HepG2 (cell line): ENCODE results near the gene TTC16.

Experiments used
- CTCF ChIP-seq: sonication (generic); formaldehyde crosslinking; IDR thresholded peaks from 2 replicates; pipeline ENCODE4 v1.5.0; 2020; ENCODE audit warnings: mild to moderate bottlenecking, missing genetic modification reagents, moderate library complexity
- JUND ChIP-seq: sonication (generic); formaldehyde crosslinking; IDR thresholded peaks from 2 replicates; pipeline ENCODE4 v1.8.0; 2022; ENCODE audit warnings: mild to moderate bottlenecking, missing genetic modification reagents
- RAD51 ChIP-seq: fragments of 450-650 bp; IDR thresholded peaks from 2 replicates; pipeline ENCODE4 v1.6.1; 2016; ENCODE audit warnings: borderline replicate concordance
- ZNF274 ChIP-seq: sonication (generic); formaldehyde crosslinking; IDR thresholded peaks from 2 replicates; pipeline ENCODE4 v1.5.1; 2020; ENCODE audit warnings: mild to moderate bottlenecking, missing genetic modification reagents
- ZNF530 ChIP-seq: sonication (generic); formaldehyde crosslinking; IDR thresholded peaks from 2 replicates; pipeline ENCODE4 v1.5.0; 2020; ENCODE audit warnings: low read depth, mild to moderate bottlenecking, missing genetic modification reagents
- TF ChIP-seq, protein P1 (sequence below): sonication (generic); formaldehyde crosslinking; IDR thresholded peaks from 2 replicates; pipeline ENCODE4 v1.4.0; 2020; ENCODE audit warnings: low read depth, mild to moderate bottlenecking, missing genetic modification reagents
- TF ChIP-seq, protein P2 (sequence below), 2 experiments: fragments of 450-650 bp in 1 of 2; sonication (generic) in 1 of 2; formaldehyde crosslinking in 1 of 2; IDR thresholded peaks; 2 replicates each; pipeline versions ENCODE4 v1.6.1 to v1.8.0; 2016 to 2022; ENCODE audit warnings: antibody characterized with exemption in 1 of 2, mild to moderate bottlenecking in 1 of 2, missing genetic modification reagents in 1 of 2

GRCh38 chr9:127693143-127693542, 22.7 kb upstream of the TTC16 start:
- no peak for TF ChIP-seq CTCF (CRISPR knock-in tag)
- no peak for TF ChIP-seq RAD51
- TF ChIP-seq, protein P1, sequence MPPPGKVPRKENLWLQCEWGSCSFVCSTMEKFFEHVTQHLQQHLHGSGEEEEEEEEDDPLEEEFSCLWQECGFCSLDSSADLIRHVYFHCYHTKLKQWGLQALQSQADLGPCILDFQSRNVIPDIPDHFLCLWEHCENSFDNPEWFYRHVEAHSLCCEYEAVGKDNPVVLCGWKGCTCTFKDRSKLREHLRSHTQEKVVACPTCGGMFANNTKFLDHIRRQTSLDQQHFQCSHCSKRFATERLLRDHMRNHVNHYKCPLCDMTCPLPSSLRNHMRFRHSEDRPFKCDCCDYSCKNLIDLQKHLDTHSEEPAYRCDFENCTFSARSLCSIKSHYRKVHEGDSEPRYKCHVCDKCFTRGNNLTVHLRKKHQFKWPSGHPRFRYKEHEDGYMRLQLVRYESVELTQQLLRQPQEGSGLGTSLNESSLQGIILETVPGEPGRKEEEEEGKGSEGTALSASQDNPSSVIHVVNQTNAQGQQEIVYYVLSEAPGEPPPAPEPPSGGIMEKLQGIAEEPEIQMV (CRISPR knock-in tag), result no peak
- TF ChIP-seq, protein P2, sequence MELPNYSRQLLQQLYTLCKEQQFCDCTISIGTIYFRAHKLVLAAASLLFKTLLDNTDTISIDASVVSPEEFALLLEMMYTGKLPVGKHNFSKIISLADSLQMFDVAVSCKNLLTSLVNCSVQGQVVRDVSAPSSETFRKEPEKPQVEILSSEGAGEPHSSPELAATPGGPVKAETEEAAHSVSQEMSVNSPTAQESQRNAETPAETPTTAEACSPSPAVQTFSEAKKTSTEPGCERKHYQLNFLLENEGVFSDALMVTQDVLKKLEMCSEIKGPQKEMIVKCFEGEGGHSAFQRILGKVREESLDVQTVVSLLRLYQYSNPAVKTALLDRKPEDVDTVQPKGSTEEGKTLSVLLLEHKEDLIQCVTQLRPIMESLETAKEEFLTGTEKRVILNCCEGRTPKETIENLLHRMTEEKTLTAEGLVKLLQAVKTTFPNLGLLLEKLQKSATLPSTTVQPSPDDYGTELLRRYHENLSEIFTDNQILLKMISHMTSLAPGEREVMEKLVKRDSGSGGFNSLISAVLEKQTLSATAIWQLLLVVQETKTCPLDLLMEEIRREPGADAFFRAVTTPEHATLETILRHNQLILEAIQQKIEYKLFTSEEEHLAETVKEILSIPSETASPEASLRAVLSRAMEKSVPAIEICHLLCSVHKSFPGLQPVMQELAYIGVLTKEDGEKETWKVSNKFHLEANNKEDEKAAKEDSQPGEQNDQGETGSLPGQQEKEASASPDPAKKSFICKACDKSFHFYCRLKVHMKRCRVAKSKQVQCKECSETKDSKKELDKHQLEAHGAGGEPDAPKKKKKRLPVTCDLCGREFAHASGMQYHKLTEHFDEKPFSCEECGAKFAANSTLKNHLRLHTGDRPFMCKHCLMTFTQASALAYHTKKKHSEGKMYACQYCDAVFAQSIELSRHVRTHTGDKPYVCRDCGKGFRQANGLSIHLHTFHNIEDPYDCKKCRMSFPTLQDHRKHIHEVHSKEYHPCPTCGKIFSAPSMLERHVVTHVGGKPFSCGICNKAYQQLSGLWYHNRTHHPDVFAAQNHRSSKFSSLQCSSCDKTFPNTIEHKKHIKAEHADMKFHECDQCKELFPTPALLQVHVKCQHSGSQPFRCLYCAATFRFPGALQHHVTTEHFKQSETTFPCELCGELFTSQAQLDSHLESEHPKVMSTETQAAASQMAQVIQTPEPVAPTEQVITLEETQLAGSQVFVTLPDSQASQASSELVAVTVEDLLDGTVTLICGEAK (IDR thresholded peaks at IDR 0.05), result no peak
- TF ChIP-seq, protein P2 (CRISPR knock-in tag; IDR thresholded peaks at IDR 0.05), result no peak
- TF ChIP-seq ZNF530 (CRISPR knock-in tag), result no peak
- no peak for TF ChIP-seq JUND (CRISPR knock-in tag)
- no peak for TF ChIP-seq ZNF274
